Left lobe of liver (tissue), 2 donors: ENCODE measurements around the gene INSC. TPM values are rescaled to one million over a fixed set of nuclear protein-coding genes. Genes with fewer than 3 reads are reported as not detected.

ENCODE experiments used
- ATAC-seq: fragments of 200-7000 bp; cut with Tn5 transposase; one replicate; pipeline ENCODE4 v1.9.1; 2020; ENCODE audit warnings: mild to moderate bottlenecking, moderate library complexity
- DNase-seq: peaks from one replicate; pipeline ENCODE4 v3.0.0-alpha.2; 2020; ENCODE audit warnings: low spot score
- total RNA-seq: library from RNA; stranded (reverse); gene quantifications from one replicate; pipeline ENCODE4 v1.2.1, GENCODE V29; 2021
- donor health status: DM: no; HTN: no; CAD: no; lungs with moderate emphysema.
- donor health status: DM: no; HTN: yes; CAD: no.

INSC gene
- total RNA-seq, 1 donor from 2014 or later, result 0.20 TPM

DNA sequence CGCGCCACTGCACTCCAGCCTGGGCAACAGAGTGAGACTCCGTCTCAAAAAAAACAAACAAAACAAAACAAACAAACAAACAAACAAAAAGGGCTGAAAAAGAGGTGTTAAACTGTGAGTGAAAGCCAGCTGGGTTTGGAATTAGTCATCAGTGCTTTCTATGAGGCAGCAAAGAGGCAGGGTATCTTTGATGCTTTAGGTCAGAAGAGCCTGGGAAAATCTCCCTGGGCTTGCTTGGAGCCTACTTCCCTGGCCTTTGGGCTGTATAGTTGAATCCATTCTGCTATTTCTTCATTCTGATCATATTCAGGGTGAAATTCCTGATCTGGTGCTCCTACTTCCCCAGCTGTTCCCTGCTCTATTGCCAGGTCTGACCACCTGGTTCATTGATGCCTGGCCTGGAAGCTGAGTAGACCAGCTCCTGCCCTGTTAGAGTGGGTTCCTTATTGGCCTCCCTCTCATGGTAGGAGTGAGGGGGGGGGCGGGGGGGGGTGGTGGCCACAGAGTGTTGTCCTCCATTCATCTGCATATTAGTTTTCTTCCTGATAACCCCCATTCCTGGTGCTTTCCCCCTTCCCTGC, 65.6 kb downstream of the INSC start:
- no peak for DNase-seq
- no peak for ATAC-seq

GRCh38 chr11:15182372-15182771, 67.6 kb downstream of the INSC start:
- ATAC-seq, result no peak

DNA sequence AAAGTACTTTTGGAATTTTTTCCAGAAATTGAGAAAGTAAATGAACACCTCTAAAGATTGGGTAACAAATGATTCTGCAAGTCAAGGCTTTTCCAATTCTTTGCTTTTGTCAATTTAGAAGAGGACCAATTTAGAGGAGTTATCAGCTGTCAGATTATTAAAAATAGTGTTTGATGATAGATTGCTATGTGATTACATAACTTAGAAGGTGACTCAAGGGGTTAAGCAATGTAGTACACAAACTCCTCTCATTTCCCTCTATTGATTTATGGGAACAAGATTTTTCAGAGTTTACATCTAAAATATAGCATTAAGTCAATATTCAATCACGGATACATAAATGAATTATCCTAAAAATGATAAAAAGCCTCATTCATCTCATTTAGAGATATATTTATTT, 70.3 kb downstream of the INSC start:
- ATAC-seq, result no peak
- no peak for DNase-seq

More at GRCh38 chr11:15182372-15182771, 67.6 kb downstream of the INSC start:
- no peak for DNase-seq

GRCh38 chr11:15186146-15186545, 71.4 kb downstream of the INSC start:
- ATAC-seq (no peak), DNase-seq (no peak)

GRCh38 chr11:15189189-15189588, 74.5 kb downstream of the INSC start:
- ATAC-seq (no peak), DNase-seq (no peak)

DNA sequence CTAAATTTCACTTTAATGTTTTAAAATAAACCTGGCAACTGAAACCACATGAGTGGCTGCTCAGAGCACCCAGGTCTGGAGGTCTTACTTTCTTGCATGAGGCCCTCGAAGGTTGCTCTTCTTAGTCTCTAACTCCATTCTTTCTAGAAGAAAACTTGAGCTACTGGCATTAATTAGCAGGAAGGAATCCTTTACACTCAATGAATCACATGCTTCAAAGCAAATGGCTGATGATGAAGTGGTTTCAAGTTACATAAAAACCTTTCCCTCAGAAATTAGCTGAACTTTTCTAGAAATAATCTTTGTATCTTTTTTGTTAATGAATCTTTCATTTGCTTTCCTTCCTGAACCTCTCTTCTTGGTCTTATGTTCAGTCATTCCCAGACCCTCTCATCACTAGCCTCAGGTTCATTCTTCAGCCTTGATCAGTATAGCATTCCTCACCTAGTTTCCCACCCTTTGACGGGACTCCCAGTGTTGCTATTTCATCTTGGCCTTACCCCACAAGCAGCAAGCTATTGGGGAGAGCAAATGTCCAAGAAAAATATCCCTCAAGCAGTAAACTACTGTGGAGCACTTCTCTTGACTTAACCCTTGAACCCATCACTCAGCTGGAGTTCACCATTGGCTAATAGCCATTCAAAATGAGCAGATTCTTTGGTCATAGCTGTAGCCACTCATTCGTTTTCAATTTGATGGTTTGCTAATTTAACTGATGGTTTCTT, 75.1 kb downstream of the INSC start:
- DNase-seq (no peak), ATAC-seq (no peak)

DNA sequence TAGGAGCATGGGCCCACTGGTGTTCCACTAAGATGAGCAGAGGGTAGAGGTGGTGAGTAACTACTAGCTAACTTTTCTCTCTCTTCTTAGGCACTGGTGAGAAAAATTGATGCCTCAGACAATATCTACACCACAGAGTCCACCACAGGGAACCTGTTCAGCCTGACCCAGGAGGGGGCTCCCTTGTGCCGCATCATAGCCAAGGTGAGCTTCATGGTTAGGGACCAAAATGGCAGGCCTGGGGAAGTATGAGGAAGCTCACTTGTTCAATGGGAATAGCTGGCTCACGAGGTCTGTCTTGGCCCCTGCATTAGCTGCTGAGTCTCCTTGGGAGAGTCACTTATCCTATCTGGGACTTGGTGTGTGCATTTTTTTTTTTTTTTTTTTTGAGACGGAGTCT, 75.9 kb downstream of the INSC start:
- ATAC-seq, result no peak
- no peak for DNase-seq

DNA sequence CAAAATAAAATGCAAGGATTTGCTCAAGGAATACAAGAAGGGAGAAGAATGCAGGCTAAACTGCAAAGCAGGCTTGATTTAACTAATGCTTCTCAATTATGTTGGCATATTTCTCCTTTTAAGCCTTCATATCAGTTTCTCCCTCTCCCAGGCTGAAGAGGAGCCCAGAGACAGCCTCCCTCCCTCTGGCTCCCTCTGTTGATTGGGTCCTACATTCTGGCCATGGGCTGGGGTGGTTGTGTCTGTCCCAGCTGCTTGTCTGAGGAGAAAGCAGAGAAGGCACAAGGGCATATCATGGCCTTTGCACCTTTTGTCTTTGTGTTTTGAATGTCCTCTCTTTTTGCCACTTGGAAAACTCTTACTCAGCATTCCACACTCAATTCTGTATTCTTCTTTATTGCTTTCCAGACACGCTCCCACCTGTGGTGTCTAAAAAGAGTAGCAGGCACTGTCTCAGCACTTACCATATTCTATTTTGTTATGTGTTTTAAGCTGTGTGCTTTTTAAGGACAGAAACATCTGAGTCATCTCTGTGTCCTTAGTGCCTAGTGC, 77.4 kb downstream of the INSC start:
- ATAC-seq (peak; percentile 15), DNase-seq (no peak)

DNA sequence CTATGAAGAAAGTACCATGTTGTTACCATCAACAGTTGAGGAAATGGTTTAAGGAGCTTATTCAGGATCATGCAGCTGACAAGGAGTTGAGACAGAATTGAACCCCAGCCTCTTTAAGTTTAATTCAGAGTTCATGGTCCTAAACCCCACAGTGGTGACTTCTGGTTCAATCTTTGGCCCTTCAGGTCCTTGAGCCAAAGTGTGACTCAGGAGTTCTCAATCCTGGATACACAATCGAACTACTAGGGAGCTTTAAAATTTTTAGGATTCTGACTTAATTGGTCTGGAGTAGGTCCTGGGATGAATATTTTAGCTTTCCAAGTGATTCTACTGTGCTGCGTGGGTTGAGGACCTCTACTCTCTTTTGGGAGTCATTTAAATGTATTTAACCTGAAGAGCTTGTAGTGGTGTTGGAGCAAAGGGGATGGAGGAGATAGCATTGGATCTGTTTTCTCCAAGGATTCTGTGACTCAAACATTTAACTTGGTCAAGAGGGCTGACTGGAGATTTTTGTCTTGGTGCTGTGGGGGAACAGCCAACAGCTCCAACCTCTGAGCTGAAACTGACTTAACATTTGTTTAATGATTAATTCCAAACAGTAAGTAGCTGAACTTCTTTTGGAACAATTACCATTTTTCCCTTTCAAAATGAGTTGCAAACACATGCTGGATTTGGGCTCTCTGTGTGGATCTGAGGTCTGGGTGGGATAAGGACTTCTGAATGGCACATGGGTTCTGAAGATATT, 80.1 kb downstream of the INSC start:
- DNase-seq (no peak), ATAC-seq (peak; percentile 59)

DNA sequence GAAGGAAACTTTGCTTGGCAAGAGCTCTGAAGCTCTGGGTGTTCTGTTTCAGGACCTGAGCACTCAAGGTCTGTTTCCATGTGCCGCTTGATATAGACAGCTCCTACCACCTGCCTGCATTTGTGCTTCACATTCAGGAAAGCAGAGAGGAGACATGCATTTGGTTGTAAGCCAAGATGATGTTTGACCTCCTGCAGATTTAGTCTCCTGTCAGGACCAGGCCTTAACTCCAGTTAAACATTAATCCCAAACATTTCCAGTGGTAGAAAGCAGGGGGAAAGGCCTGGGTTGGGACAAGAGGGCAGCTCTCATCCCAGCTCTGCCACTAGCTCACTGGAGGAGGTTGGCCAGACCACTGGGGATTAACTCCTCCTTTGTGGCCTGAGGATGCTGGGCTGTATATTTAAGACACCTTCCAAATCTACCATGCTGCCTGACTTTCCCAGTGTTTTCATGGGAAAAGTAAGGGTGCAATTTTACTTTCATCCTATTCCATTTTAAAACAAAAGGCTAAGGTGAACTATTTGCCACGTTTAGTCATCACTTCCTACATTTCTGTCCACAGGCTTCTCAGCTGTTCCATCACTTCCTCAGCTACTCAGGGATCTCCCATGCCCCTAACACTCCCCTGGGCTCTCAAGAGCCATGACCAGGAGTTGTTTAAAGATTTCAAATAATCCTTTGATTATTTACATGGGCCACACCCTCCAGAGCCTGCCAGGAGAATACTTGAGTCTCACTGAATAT, 80.9 kb downstream of the INSC start:
- ATAC-seq (peak; percentile 81), DNase-seq (peak; percentile 77)

- peak; percentile 29 for ATAC-seq
- no peak for DNase-seq
These were observed 82.0 kb downstream of the INSC start for GRCh38 chr11:15196704-15197103.

GRCh38 chr11:15197696-15198095, 83.0 kb downstream of the INSC start:
- no peak for DNase-seq
- ATAC-seq, result no peak

- no peak for ATAC-seq
- DNase-seq, result no peak
These were observed 83.6 kb downstream of the INSC start for GRCh38 chr11:15198284-15198683.

- peak; percentile 94 for DNase-seq
- ATAC-seq, result peak; percentile 73
These were observed 85.0 kb downstream of the INSC start for GRCh38 chr11:15199693-15200092.

DNA sequence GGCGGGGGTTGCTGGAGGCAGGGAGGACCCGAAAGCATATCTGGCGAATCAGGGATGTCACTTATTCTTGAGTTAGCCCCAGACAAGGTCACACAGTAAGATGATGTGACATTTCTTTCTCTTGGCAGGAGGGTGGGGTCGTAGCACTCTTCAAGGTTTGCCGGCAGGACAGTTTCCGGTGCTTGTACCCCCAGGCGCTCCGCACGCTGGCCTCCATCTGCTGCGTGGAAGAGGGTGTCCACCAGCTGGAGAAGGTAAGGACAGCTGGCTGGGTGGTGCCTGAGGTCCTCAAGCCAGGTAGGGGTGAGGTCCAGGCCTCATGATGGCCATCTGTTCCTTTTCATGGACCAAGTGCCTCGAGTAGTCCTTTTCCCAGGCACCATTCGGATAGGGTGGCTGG, 86.0 kb downstream of the INSC start:
- ATAC-seq (no peak), DNase-seq (no peak)

DNA sequence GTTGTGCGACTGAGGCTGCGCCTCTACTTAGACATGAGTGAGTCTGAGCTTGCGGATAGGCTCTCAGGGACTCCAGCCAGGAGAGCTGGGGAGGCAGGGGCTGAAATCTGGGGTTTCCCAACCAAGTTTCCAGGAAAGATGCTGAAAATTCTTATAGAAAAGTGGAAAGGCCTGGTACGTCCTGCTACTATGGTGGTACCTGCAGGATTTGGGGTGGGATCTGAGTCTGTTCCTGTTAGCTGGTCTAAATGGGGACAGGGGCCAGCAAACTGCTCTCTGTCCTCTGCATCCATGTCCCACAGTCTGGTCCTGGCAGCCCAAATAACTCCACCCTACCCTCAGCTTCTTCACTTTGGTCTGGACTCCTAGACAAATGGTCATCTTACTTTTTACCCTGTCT, 86.9 kb downstream of the INSC start:
- ATAC-seq, result no peak

DNA sequence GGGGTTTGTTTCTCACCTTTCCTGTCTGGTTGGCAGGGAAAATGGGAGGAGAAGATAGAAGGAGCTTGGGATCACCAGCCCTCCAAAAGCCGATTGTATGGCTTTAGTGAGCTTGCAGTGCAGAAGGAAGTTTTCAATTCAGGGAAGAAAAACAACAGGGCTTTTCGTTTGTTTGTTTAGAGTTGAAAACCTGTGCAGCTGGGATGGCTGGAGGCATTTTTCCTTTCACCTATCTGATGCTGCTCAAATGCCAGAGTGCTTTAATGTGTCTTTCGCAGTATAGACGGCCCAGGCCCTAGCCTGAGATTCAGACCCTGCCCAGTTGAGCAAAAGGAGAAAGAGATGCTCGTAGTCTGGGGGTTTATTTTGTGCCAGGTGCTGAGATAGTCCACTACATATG, 87.9 kb downstream of the INSC start:
- ATAC-seq, result no peak

More for the DNA sequence above, 86.9 kb downstream of the INSC start:
- no peak for DNase-seq

DNA sequence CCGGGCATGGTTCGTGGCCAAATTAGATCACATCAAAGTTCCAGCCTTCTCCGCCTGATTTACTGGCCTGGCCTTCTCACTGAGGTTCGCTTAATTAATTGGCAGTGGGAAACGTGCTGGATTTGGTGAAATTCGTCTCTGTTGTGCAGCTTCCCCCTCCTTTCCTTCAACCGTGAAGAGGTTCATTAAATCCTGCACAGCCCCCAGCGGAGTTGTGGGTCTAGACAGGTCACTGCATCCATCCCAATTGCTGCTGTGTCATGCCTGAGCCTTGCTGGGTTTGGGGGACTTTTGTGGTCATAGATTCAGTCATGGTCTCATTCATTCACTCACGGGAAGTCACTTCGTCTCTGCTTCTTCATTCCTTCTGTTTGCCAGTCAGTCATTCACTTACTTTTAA, 90.0 kb downstream of the INSC start:
- ATAC-seq, result no peak
- no peak for DNase-seq

More for the DNA sequence above, 87.9 kb downstream of the INSC start:
- no peak for DNase-seq

DNA sequence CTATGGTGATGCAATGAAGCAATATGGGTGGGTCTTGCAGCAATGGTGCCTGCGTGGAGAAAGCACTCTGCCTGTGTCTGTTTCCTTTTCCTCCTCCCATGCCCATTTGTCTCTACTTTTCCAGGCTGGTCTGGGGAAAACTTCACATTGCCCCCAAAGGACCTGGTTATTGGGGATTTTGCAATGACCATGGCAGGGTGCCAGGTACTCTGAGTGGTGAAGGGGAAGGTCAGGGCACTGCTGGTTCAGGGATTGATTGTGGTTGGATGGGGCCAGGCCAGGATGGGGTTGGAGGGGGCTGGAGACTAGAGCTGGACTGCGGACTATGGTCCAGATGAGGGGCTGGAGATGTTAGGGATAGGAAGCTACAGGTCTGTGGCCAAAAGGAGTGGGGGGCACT, 92.1 kb downstream of the INSC start:
- ATAC-seq (peak; percentile 59), DNase-seq (peak; percentile 81)

GRCh38 chr11:15208378-15209222, 93.9 kb downstream of the INSC start:
- peak; percentile 84 for DNase-seq
- peak; percentile 94 for ATAC-seq
